ENCODE results near the gene PRPSAP2. TPM values are rescaled to one million over a fixed set of nuclear protein-coding genes. Genes with fewer than 3 reads are reported as not detected.
A peak's percentile ranks its signal among the peaks of the same experiment; 100 is the strongest.
"Not testable (repeated sequence)": the region's sequence is repeated elsewhere in the genome, so short reads cannot be mapped to it uniquely, and the experiment has no call there.

PRPSAP2 gene, protein sequence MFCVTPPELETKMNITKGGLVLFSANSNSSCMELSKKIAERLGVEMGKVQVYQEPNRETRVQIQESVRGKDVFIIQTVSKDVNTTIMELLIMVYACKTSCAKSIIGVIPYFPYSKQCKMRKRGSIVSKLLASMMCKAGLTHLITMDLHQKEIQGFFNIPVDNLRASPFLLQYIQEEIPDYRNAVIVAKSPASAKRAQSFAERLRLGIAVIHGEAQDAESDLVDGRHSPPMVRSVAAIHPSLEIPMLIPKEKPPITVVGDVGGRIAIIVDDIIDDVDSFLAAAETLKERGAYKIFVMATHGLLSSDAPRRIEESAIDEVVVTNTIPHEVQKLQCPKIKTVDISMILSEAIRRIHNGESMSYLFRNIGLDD
- total RNA-seq (2021; ENCODE audit: unreplicated experiment) (37.8 TPM), Bru-seq, nascent RNA (percentile 72 among the genes with signal in this experiment), BruChase-seq, experiment 1, labeled RNA remaining after a 6-hour chase (percentile 68 among the genes with signal in this experiment), BruChase-seq, experiment 2, labeled RNA remaining after a 2-hour chase (percentile 66 among the genes with signal in this experiment)
- polyA plus RNA-seq (2012) = 28.5 and 34.1 TPM in 2 replicates
- long read RNA-seq, transcript PRPSAP2-201 (12 exons, 1,910 nt) = major isoform, 22 of 58 reads
- long read RNA-seq, partial matches to known transcripts = 2 of 58 reads
- long read RNA-seq, other reads (novel, unspliced or antisense) = 30 of 58 reads

DNA sequence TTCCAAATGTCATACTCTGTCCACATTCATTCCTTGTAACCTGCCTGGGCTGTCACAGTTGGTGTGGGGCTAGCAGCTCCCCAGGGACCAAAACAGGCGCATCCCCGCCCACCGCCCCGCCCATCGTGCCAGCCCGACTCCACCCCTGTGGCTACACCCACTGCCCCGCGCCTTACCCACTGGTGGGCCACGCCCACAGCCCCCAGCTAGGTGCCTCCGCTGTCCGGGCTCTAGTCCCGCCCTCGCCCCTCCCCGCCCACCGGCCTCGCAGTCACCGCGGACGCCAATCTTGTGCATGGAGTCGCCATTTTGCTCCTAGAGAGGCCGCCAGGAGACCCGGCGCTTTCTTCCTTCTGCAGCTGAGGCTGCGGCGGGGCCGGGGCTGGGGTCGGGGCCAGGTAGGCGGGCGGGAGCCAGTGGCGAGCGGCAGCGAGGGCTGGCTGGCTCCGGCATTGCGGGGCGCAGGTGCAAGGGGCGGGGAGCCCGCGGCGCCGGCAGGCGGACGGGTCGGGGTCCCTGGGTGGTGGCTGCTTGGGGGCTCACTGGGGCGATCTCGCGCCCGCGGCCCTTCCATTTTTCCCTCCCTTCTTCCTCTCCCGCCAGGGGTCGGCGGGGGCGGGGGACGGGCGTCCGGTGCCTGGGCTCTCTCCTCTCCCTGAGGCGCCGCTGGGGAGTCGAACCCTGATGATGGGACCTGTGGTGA, at the start of gene PRPSAP2:
Gene PRPSAP2, plus strand, starts transcription at position 268 of the 703 bp plus-strand sequence. CDS start 7,703 bp downstream, outside the sequence.
- no peaks in the 10 kb centered on the region for H4K20me1 ChIP-seq (ENCODE audit: insufficient read depth)
- POLR2A ChIA-PET = interaction anchor here (0.7 to 1.1 kb wide), 5 partner anchors 8 to 1830 kb away, joined by 3 to 4 read pairs (median 3); no protein-coding TSS in a partner anchor
- RAD21 ChIA-PET (ENCODE audit: low non-redundant PET in 1 of 2, low total read pairs in 2 of 2, uncharacterized antibody in 2 of 2, unreplicated experiment in 2 of 2) = no interaction called here
- H2AFZ ChIP-seq (ENCODE audit: low read depth, low read length, poor library complexity, severe bottlenecking) = no peak within 1 kb of the TSS
- peaks cover 15 to 34% of the 10 kb centered on the region in 2 experiments; a peak in 3 of 4 replicates for H3K4me1 ChIP-seq (ENCODE audit: control insufficient read depth in 1 of 2, insufficient read depth in 2 of 2, low read length in 2 of 2)
- ATAC-seq (peak; percentile 79), DNase-seq (ENCODE audit: low read depth, low spot score) (peak; percentile 87)
- TF ChIP-seq ZFX (IDR thresholded peaks at IDR 0.05) (no peak), ZNF274 (IDR thresholded peaks at IDR 0.05; ENCODE audit: low read depth, low read length) (no peak), CEBPB (IDR thresholded peaks at IDR 0.05; ENCODE audit: low read depth) (no peak), TCF7L2 (IDR thresholded peaks at IDR 0.05; ENCODE audit: borderline replicate concordance, extremely low read depth, insufficient read depth, insufficient read length) (no peak), SP1 (IDR thresholded peaks at IDR 0.05; ENCODE audit: low read depth) (peak; percentile 54), SIN3A (IDR thresholded peaks at IDR 0.05; ENCODE audit: low read depth) (0 out of 2 replicates have a peak, but pooled peaks have one; percentile 36), CBX3 (IDR thresholded peaks at IDR 0.05; ENCODE audit: low read depth) (no peak), POLR2AphosphoS5 (IDR thresholded peaks at IDR 0.05; ENCODE audit: low read depth, low read length) (peak; percentile 73), YY1 (IDR thresholded peaks at IDR 0.05; ENCODE audit: extremely low read depth, insufficient replicate concordance, low read depth, low read length) (peak; percentile 80)
- TF ChIP-seq, protein P1, sequence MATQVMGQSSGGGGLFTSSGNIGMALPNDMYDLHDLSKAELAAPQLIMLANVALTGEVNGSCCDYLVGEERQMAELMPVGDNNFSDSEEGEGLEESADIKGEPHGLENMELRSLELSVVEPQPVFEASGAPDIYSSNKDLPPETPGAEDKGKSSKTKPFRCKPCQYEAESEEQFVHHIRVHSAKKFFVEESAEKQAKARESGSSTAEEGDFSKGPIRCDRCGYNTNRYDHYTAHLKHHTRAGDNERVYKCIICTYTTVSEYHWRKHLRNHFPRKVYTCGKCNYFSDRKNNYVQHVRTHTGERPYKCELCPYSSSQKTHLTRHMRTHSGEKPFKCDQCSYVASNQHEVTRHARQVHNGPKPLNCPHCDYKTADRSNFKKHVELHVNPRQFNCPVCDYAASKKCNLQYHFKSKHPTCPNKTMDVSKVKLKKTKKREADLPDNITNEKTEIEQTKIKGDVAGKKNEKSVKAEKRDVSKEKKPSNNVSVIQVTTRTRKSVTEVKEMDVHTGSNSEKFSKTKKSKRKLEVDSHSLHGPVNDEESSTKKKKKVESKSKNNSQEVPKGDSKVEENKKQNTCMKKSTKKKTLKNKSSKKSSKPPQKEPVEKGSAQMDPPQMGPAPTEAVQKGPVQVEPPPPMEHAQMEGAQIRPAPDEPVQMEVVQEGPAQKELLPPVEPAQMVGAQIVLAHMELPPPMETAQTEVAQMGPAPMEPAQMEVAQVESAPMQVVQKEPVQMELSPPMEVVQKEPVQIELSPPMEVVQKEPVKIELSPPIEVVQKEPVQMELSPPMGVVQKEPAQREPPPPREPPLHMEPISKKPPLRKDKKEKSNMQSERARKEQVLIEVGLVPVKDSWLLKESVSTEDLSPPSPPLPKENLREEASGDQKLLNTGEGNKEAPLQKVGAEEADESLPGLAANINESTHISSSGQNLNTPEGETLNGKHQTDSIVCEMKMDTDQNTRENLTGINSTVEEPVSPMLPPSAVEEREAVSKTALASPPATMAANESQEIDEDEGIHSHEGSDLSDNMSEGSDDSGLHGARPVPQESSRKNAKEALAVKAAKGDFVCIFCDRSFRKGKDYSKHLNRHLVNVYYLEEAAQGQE (IDR thresholded peaks at IDR 0.05; ENCODE audit: low read depth) = no peak
- no peaks in the 10 kb centered on the region for H3K27me3 ChIP-seq (ENCODE audit: insufficient read depth, low read length)
- H3K4me3 ChIP-seq (replicated peaks in 1 of 2; ENCODE audit: low read depth in 1 of 2, low read length in 2 of 2) = peak within 1 kb of the TSS; percentile 72 to 82
- CTCF ChIA-PET = no interaction called here
- H3K4me2 ChIP-seq (ENCODE audit: low read length) = peak within 1 kb of the TSS; percentile 88
- H3K9me2 ChIP-seq (ENCODE audit: insufficient read depth) = no peaks in the 10 kb centered on the region
- intact Hi-C loops (cut with micrococcal nuclease) = no loop called here
- no peaks in the 10 kb centered on the region for H3K36me3 ChIP-seq (ENCODE audit: control insufficient read depth in 1 of 2, insufficient read depth in 2 of 2, low read length in 2 of 2)
- H3K9me3 ChIP-seq (ENCODE audit: control insufficient read depth in 1 of 2, insufficient read depth in 1 of 2, low read depth in 1 of 2, low read length in 2 of 2) = no peaks in the 10 kb centered on the region
- peaks cover 37% of the 10 kb centered on the region for H3K79me2 ChIP-seq (ENCODE audit: insufficient read depth, low read length)
- peak within 1 kb of the TSS; percentile 79 for H3K9ac ChIP-seq (ENCODE audit: low read length)
- peak within 1 kb of the TSS; percentile 49 for H3K27ac ChIP-seq (ENCODE audit: low read depth, low read length)
- BruUV-seq (replicated peaks) = no TSS peak

DNA sequence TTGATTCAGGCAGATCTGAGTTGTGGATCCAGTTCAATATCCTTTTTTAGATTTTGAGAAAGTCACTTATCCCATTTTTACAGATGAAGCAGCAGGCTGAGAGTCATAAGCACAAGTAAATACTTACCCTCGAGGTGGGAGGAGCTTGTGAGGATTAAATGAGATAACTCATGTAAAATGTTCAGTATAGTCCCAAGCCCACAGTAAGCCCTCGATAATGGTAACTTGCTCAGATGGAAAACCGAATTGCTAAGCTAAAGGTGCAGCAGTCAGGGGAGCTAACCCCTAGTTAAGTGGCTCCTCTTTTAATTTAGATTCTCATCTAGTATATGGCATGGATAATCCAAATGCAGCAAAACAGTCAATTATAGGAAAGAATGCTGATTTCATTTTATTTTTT, 42.0 kb upstream of the PRPSAP2 start:
- intact Hi-C loops (cut with micrococcal nuclease) = not testable (repeated sequence)

More for the DNA sequence above, 42.0 kb upstream of the PRPSAP2 start:
- H3K4me3 ChIP-seq (replicated peaks in 1 of 2; ENCODE audit: low read depth in 1 of 2, low read length in 2 of 2); BruUV-seq (replicated peaks); H3K4me2 ChIP-seq (ENCODE audit: low read length); H3K36me3 ChIP-seq (ENCODE audit: control insufficient read depth in 1 of 2, insufficient read depth in 2 of 2, low read length in 2 of 2); POLR2A ChIA-PET; H3K9ac ChIP-seq (ENCODE audit: low read length); H3K9me3 ChIP-seq (ENCODE audit: control insufficient read depth in 1 of 2, insufficient read depth in 1 of 2, low read depth in 1 of 2, low read length in 2 of 2); CTCF ChIA-PET; H3K79me2 ChIP-seq (ENCODE audit: insufficient read depth, low read length); H4K20me1 ChIP-seq (ENCODE audit: insufficient read depth); ATAC-seq; DNase-seq (ENCODE audit: low read depth, low spot score); RAD21 ChIA-PET (ENCODE audit: low non-redundant PET in 1 of 2, low total read pairs in 2 of 2, uncharacterized antibody in 2 of 2, unreplicated experiment in 2 of 2); H3K27me3 ChIP-seq (ENCODE audit: insufficient read depth, low read length); H3K27ac ChIP-seq (ENCODE audit: low read depth, low read length); H3K4me1 ChIP-seq (ENCODE audit: control insufficient read depth in 1 of 2, insufficient read depth in 2 of 2, low read length in 2 of 2); H2AFZ ChIP-seq (ENCODE audit: low read depth, low read length, poor library complexity, severe bottlenecking); H3K9me2 ChIP-seq (ENCODE audit: insufficient read depth): not testable (repeated sequence)

All from HCT116 (cell line).